DND-41 (cell line): Measurements from ENCODE around the gene HSPH1.

Experiments used
- ATAC-seq: fragments of 200-7000 bp; cut with Tn5 transposase; 3 replicates; pipeline ENCODE4 v1.9.1; 2021; ENCODE audit warnings: low read depth; ENCODE audit not compliant: insufficient read depth
- DNase-seq: peaks from one replicate; pipeline ENCODE4 v3.0.0-alpha.2; 2020
- H2AFZ ChIP-seq: 2 replicates; pipeline ENCODE4 v1.6.0; 2012; ENCODE audit warnings: low read depth, low read length
- H3K27ac ChIP-seq: 2 replicates; pipeline ENCODE4 v1.5.1; 2012; ENCODE audit warnings: low read length, inconsistent platforms
- H3K27me3 ChIP-seq: fragments of 200-600 bp; sonication (generic); 2 replicates; pipeline ENCODE4 v1.6.0; 2012; ENCODE audit warnings: low read length, mild to moderate bottlenecking, inconsistent platforms; ENCODE audit not compliant: insufficient read depth, poor library complexity
- H3K36me3 ChIP-seq: 2 replicates; pipeline ENCODE4 v1.5.1; 2012; ENCODE audit warnings: low read length, inconsistent platforms; ENCODE audit not compliant: insufficient read depth
- H3K4me1 ChIP-seq: 2 replicates; pipeline ENCODE4 v1.5.1; 2012; ENCODE audit warnings: mild to moderate bottlenecking, low read length; ENCODE audit not compliant: insufficient read depth
- H3K4me2 ChIP-seq: 2 replicates; pipeline ENCODE4 v1.6.0; 2012; ENCODE audit warnings: mild to moderate bottlenecking, moderate library complexity, low read length, inconsistent platforms; ENCODE audit not compliant: insufficient read depth
- H3K4me3 ChIP-seq, 2 experiments: fragments of 200-600 bp in 1 of 2; shearing (Covaris generic) in 1 of 2; 2 replicates each; pipeline ENCODE4 v1.5.1; 2012 to 2016; ENCODE audit warnings: inconsistent platforms in 2 of 2, low read length in 2 of 2, mild to moderate bottlenecking in 2 of 2, low read depth in 1 of 2, moderate library complexity in 1 of 2
- H3K79me2 ChIP-seq: 2 replicates; pipeline ENCODE4 v1.6.0; 2012; ENCODE audit warnings: low read length, inconsistent platforms; ENCODE audit not compliant: insufficient read depth
- H3K9ac ChIP-seq: 2 replicates; pipeline ENCODE4 v1.6.0; 2012; ENCODE audit warnings: low read depth, mild to moderate bottlenecking, inconsistent platforms, low read length, moderate library complexity
- H3K9me3 ChIP-seq: 2 replicates; pipeline ENCODE4 v1.5.1; 2012; ENCODE audit warnings: low read length, moderate library complexity, mild to moderate bottlenecking, inconsistent platforms; ENCODE audit not compliant: insufficient read depth, severe bottlenecking
- H4K20me1 ChIP-seq: 2 replicates; pipeline ENCODE4 v1.6.0; 2012; ENCODE audit warnings: low read length; ENCODE audit not compliant: insufficient read depth
- EZH2 ChIP-seq: IDR thresholded peaks from 3 replicates; pipeline ENCODE4 v1.6.1; 2012; ENCODE audit warnings: borderline replicate concordance, low read depth, mild to moderate bottlenecking, moderate library complexity, low read length, inconsistent platforms; ENCODE audit not compliant: severe bottlenecking
- TF ChIP-seq, protein P1 (sequence below): IDR thresholded peaks from 2 replicates; pipeline ENCODE4 v1.5.1; 2012; ENCODE audit warnings: borderline replicate concordance, low read length, moderate library complexity, mild to moderate bottlenecking; ENCODE audit not compliant: poor library complexity, severe bottlenecking; ENCODE audit errors: extremely low read depth

The HSPH1 gene

DNA sequence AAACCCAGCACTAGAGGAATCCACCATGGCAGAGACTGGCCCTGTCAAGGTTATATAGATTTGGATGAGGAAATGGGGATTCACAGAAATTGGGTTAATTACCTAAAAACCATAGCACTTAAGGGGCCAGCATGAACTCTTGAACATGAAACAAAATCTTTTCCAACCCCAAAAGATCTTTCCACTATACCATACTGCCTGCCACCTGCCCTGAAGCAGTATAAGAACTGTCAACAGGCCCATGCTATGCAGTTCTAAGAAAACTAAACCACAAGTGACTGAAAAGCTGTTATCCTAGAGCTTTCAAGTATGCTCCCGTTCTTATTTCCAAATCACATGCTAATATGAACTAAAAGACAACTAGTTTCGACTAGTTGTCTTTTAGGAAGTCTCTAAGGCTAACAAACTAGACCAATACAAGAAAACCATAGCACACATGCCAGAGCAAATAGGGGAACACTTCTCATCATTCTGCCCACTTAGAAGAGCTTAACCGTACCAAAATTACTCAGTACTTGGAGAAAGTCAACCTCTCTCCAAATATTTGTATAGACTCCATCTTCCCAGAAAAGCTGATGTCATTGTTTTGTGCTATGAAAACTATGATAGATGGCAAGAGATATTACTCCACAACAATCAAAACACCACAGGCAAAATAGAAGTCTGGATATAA is 27.5 kb downstream of the HSPH1 start:
- H3K79me2 ChIP-seq, result peaks cover 2% of the 10 kb centered on the region; the same call in 1 of the 2 replicates
- H3K4me3 ChIP-seq, result no peak overlapping the region
- peak; percentile 75 for DNase-seq
- peak overlapping the region; percentile 88 for H3K27ac ChIP-seq
- peak overlapping the region; percentile 44 for H3K4me2 ChIP-seq
- no peak overlapping the region for H2AFZ ChIP-seq
- H3K4me1 ChIP-seq, result peaks cover 83% of the 10 kb centered on the region
- no peaks in the 10 kb centered on the region for H3K9me3 ChIP-seq
- no peaks in the 10 kb centered on the region for H4K20me1 ChIP-seq
- H3K36me3 ChIP-seq, result peaks cover 36% of the 10 kb centered on the region
- peak overlapping the region; percentile 46 for H3K9ac ChIP-seq
- TF ChIP-seq, protein P1, sequence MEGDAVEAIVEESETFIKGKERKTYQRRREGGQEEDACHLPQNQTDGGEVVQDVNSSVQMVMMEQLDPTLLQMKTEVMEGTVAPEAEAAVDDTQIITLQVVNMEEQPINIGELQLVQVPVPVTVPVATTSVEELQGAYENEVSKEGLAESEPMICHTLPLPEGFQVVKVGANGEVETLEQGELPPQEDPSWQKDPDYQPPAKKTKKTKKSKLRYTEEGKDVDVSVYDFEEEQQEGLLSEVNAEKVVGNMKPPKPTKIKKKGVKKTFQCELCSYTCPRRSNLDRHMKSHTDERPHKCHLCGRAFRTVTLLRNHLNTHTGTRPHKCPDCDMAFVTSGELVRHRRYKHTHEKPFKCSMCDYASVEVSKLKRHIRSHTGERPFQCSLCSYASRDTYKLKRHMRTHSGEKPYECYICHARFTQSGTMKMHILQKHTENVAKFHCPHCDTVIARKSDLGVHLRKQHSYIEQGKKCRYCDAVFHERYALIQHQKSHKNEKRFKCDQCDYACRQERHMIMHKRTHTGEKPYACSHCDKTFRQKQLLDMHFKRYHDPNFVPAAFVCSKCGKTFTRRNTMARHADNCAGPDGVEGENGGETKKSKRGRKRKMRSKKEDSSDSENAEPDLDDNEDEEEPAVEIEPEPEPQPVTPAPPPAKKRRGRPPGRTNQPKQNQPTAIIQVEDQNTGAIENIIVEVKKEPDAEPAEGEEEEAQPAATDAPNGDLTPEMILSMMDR, result no peak
- no peak for TF ChIP-seq EZH2
- ATAC-seq, result peak; percentile 78
- H3K27me3 ChIP-seq, result no peaks in the 10 kb centered on the region

DNA sequence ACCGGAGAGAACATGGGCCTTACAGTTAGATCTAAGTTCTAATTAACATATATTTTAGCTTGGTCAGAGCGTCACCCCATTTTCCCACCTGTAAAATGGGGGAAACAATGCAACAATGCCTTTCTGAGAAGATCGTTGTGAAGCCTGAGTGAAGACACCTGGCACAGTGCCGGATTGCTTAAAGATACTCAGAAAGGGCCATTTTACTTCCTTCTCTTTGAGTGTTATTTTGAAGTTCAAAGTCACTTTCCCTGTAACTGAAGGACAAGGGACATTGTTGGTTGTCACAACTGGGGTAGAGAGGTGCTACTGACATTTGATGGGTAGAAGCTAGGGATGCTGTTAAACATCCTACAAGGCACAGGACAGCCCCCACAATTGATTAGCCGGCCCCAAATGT is 28.1 kb downstream of the HSPH1 start:
- Histone ChIP-seq H2AFZ (no peak overlapping the region), H3K4me1 (peaks cover 82% of the 10 kb centered on the region), H3K27ac (peak overlapping the region; percentile 88), H3K4me2 (peak overlapping the region; percentile 29), H3K36me3 (peaks cover 31% of the 10 kb centered on the region), H4K20me1 (no peaks in the 10 kb centered on the region), H3K9me3 (no peaks in the 10 kb centered on the region), H3K9ac (peak overlapping the region; percentile 46; the same call in 1 of the 2 replicates), H3K4me3 (no peak overlapping the region), H3K27me3 (no peaks in the 10 kb centered on the region), H3K79me2 (peaks cover 2% of the 10 kb centered on the region; the same call in 1 of the 2 replicates)
- DNase-seq (peak; percentile 54), ATAC-seq (peak; percentile 2; the same call in 2 of the 3 replicates)
- TF ChIP-seq, protein P1, result no peak
- TF ChIP-seq EZH2, result no peak

DNA sequence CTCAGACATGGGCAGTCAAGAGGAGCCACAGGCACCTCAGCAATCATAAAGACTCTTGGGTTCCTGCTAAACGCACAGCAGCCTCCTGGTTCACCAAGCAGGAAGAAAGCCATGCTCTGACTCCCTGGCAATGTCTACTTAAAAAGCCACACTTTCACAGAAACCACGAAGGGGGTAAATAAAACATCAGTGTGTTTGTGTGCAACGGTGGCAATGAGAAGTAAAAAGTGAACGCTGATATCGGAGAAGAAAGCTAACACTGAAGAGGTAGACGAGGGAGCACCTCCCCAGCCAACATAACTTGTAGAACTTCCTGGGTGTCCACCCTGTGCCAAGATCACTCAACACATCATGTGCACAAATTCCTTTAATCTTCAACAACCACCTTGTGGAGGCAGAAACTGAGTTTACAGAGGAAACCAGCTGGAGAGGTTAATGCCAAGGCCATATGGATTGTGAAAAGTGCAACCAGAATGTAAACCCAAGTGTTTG is 30.2 kb downstream of the HSPH1 start:
- Histone ChIP-seq H3K4me1 (peaks cover 64% of the 10 kb centered on the region), H4K20me1 (no peaks in the 10 kb centered on the region), H3K4me3 (peak overlapping the region in 1 of 2 experiments; percentile 43; a peak in 2 of 4 replicates), H2AFZ (peak overlapping the region; percentile 51; the same call in 1 of the 2 replicates), H3K79me2 (no peaks in the 10 kb centered on the region), H3K36me3 (peaks cover 10% of the 10 kb centered on the region), H3K27me3 (no peaks in the 10 kb centered on the region), H3K27ac (peak overlapping the region; percentile 88), H3K9ac (peak overlapping the region; percentile 46), H3K9me3 (no peaks in the 10 kb centered on the region), H3K4me2 (peak overlapping the region; percentile 63)
- TF ChIP-seq, protein P1, result no peak
- no peak for TF ChIP-seq EZH2
- DNase-seq (peak; percentile 74), ATAC-seq (peak; percentile 72)
